Raji (cell line): ENCODE measurements around the gene LEPROT.

Source experiments
- POLR2A ChIP-seq: IDR thresholded peaks from 2 replicates; pipeline ENCODE4 v1.6.1; 2011; ENCODE audit warnings: low read depth, low read length, control low read depth; ENCODE audit not compliant: insufficient read depth

Gene LEPROT

GRCh38 chr1:65401612-65402011 is 18.9 kb upstream of the LEPROT start:
- TF ChIP-seq POLR2A = no peak

DNA sequence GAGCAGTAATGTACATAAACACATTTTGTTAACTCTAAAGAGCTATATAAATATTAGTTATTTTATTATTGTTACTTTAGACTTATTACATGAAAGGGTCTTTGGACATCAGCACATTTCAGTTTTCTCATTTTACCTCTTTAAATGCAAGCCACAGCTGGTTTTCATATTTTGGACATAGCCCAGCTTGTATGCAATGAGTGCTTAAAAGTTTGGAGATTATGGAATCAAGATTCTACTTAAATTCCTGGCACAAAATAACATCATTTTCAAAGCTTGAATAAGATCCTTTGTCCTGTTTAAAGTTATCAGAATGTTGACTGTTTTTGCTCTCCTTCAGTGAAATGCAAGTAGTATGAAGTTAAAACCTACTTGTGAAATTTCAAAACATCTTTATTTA is 15.5 kb upstream of the LEPROT start:
- no peak for TF ChIP-seq POLR2A

DNA sequence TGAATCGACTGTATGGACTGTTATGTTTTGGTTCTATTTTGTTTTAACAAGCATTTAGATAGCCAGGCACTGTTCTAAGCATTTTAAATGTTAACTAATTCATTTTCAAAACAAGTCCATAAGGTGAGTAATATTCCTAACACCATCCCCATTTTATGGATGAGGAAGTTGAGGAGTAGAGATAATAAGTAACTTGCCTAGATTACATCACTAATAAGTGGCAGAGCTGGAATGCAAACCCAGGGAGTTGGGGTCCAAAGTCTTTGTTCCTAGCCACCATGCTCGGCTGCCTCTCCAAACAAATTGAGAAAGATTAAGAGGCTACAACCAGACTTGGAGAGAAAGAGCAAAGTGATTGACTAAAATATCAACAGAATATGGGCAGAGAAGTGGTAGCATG is 12.6 kb upstream of the LEPROT start:
- no peak for TF ChIP-seq POLR2A

GRCh38 chr1:65409314-65409713 is 11.2 kb upstream of the LEPROT start:
- no peak for TF ChIP-seq POLR2A

DNA sequence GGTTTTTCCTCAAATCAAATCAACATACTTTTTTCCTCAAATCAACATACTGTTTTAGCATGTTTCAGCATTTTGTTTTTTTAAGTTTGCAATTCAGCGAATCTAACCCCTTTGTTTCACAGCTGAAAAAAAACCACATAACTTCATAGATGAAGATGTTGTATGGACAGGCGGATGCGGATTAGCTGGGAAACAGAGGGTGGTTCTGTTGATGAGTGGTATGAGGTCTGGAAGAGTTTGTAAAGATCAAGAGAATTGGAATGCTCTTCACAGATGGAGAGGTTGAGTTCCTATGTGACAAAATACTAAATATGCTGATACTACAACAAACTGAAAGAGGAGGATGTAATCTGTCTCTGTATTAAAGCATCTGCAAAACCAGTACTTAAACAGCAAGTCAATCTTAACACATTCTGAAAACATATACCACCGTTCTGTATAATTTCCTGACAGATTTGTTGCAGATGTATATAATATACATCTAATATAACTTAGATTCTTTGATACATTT is 10.6 kb upstream of the LEPROT start:
- no peak for TF ChIP-seq POLR2A

DNA sequence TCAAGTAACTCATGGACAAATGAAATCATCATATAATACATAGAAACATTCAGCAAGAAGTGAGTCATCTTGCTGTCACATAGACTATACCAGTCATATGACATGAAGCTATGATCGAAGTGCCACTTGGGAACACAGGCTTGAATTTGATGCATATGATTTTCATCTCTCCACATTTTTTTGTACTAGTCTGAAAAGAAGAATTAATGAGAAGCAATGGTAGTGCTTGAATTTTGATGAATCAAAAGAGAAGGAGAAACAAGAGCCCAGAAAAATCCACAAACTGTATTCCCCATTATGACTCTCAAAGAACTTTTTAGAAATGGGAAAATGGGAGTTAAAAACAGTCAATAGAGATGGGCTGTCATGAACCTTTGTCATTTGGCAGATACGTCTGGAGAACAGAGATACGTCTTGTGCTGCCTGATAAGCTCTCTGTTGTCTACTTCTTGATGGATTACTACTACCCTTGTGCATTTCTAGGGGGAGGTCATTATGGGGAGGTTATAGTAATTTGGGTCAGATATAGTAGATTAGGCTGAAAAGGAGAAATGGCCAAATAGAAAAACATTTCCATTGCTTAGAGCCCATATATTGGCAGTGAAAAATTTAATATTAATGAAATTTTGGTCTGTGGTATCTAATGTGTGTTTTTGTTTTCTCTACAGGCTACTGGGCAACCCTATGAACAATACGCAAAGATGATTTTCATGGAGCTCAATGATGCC is 8.0 kb upstream of the LEPROT start:
- no peak for TF ChIP-seq POLR2A

GRCh38 chr1:65412984-65413375 is 7.5 kb upstream of the LEPROT start:
- no peak for TF ChIP-seq POLR2A

GRCh38 chr1:65414538-65414937 is 5.9 kb upstream of the LEPROT start:
- no peak for TF ChIP-seq POLR2A

DNA sequence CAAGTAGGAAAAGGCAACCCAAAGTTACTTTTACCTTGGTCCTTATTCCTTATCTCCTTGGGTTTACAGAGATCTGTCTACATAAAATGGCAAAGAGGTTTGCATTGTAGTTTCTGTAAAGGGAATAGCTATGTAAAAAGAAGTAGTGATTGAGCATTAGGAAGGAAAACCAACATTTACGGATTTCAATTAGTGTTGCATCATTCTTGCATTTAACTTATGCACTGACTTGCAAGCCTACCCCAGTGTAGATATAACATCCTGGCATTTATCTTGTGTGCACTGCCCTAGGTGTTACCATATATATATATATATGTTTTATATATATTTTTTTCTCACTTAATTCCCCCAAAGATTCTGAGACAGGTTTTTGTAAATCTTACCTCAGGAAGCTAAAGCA is 3.7 kb upstream of the LEPROT start:
- TF ChIP-seq POLR2A = no peak

GRCh38 chr1:65417729-65418128 is 2.7 kb upstream of the LEPROT start:
- no peak for TF ChIP-seq POLR2A

DNA sequence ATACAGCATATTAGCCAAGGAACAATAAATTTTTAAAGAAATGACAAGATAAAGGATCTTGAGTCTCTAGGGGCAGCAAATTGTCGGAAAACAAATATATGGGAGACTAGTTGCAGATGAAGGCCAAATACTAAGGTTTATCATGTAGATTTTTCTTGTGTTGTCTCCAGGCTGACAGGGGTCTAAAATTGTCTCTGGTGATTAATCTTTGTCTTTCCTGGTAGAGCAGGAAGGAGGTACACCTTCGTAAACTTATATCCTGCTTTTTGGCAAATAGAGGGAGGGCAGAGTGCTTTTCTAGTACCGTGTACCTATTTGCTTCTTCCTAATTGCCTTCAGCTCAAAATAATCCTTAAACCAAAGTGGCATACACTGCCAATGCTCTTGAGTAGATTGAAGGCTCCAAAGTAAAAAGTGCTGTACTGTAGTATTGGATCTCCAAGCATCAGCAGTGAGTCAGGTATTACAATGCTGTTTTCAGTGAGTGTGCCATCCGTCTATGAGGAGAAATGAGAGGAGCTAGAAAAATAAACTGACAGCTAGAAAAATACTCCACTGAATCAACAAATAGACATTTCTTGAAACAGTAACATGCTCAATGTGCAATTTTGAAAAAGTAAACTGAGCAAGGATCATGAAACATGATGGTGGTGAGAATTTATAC is 1.8 kb upstream of the LEPROT start:
- no peak for TF ChIP-seq POLR2A

- peak; percentile 78 for TF ChIP-seq POLR2A
These were observed 533 bp upstream of the LEPROT start for GRCh38 chr1:65419681-65420589.

DNA sequence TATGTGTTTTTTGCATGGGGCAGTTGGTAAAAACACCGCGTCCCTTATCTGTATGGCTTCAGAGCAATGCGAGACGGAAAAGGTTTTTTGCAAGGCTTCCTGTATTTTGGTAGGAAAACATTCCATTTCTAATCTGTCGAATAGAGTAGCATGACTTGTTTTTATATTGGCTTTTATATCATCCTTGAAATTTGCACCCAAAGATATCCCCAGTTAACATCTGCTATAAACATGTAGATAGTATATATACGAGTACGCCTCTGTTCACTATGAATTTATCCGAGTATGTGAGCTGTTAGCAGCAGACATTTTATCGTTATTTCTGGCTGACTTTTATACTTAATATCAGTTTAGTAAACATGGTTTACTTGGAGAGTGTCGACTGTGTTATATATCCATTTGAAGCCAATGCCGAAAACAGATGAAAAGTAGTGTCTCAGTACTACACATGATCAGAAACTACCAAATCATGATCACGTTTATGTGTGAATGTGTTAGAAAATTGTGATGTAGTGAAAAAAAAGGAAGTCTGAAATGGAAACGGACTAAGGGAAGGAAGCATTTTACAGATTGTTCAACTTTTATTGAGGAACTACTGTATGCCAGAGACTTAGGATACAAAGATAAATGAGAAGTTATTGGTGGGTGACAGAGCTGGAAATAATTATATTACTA is 1.0 kb downstream of the LEPROT start:
- TF ChIP-seq POLR2A = no peak

DNA sequence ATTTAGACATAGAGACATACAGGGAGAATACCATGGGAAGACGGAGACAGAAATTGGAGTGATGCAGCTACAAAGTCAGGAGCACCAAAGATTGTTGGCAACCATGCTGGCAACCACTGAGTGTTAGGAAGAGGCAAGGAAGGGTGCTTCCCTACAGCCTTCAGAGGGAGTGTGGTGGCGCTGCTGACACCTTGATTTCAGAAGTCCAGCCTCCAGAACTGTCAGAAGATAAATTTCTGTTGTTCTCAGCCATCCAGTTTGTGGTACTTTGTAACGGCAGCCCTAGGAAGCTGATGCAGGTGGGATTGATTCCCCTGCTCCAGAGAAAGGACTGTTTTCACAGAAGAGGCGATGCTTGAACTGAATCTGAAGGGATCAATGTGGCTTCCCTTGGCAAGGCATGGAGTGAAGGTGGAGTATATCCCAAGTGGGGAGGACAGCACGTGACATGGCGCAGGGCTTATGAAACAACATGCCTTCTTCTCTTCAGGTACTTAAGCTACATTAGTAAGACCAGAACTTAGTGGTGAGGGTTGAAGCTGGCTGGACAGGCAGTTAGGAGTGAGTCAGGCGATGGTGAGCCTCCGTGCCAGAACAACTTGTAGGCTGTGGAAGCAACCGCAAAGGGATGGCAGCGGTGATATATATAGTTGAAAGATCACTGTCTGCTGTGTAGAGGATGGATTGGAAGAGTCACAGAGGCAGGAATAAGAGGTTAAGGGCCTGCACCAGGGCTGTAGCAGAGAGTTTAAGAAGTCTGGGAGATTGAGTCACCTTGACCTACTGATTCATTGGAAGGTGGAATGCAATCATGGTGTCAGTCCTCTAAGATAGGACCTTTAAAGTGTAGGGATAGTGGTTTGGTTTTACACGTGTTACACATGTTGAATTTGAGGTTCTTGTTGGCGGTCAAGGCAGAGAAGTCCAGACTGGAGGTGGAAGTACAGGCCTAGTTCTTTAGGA is 2.1 kb downstream of the LEPROT start:
- no peak for TF ChIP-seq POLR2A

DNA sequence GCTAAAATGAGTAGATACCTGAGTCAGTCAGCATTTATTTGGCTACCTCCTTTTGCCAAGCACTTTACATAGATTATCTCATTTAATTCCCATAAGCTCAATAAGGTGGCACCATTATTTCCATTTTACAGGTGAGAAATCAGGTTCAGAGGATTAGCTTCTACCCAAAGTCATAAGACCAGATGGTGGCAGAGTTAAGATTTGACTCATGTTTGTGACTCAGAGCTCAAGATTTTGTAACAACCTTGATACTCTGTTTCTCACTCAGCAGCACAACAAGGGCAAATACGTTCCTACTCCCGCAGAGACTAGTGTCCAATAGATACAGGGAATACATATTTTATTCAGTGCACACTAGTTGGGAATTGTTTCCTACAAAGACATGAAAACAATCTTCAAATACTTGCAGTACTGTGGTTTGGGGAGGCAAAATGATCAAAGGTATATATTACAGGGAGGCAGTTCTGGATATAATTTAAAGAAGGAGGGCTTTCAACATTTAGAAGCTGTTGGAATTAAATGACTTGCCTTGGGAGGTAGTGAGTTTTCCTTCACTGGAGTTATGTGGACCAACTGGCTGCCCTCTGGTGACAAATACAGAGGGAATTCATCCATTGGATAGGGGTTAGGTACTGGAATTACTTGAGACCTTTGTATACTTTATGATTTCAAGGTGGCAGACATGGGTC is 3.6 kb downstream of the LEPROT start:
- no peak for TF ChIP-seq POLR2A
